EL (cell line): Measurements from ENCODE around the gene PC.
A peak's percentile ranks its signal among the peaks of the same experiment; 100 is the strongest.
"Not testable (repeated sequence)": the region's sequence is repeated elsewhere in the genome, so short reads cannot be mapped to it uniquely, and the experiment has no call there.

ENCODE experiments used
- DNase-seq: peaks from one replicate; pipeline ENCODE4 v3.0.0-alpha.2; 2016

PC gene

DNA sequence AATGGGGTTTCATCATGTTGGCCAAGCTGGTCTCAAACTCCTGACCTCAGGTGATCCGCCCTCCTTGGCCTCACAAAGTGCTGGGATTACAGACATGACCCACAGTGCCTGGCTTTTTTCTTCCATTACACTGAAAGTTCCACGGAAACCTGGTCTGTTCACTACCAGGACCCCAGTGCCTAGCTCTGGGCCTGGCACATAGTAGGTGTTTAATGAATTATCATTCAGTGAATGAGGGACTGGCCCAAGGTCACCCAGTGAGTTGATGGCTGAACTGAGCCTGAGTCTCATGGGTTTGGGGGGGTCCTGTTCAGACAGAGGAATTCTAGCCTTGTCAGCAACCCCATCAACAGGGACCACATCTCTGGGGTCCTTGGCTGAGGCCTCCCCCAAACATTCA lies 20.0 kb upstream of the PC start:
- no peak for DNase-seq

DNA sequence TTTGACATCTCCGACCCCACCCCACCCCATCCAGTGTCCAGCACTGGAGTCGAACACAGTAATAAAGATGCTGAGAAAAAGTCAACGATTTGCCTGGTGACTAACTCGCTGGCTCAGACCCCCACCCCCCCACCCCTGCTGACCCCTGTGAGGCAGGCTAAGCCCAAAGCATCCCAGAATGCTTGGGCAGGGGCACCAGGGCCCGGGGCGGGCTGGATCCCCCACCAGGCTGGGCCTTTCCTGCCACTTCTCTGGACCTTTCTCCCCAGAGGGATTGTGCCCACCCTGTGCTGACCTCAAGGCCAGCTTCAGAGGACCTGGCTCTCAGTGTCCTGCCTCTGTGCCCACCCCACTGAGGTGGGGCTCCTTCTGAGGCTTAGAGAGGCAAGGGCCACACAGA lies 18.7 kb upstream of the PC start:
- DNase-seq = no peak

DNA sequence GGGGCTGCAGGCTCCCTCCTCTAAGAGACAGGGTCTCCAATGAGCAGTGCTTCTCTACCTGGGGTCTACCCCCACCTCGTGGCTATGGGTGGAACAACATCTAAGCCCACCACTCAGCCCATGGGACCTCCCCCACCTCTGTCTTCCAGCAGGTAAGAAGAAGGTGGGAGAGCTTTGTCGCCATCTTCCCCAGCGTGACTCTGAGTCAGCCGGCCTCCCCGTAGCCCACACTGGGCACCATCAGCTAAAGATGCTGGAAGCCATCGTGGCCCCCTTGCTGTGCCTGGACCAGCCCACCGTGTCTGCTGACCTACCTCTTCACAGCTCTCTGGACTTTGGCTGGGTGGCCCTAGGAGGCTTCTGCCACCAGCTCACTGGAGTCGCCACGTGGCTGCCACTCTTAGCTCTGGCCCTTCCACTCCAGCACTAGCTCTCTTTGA lies 17.9 kb upstream of the PC start:
- no peak for DNase-seq

DNA sequence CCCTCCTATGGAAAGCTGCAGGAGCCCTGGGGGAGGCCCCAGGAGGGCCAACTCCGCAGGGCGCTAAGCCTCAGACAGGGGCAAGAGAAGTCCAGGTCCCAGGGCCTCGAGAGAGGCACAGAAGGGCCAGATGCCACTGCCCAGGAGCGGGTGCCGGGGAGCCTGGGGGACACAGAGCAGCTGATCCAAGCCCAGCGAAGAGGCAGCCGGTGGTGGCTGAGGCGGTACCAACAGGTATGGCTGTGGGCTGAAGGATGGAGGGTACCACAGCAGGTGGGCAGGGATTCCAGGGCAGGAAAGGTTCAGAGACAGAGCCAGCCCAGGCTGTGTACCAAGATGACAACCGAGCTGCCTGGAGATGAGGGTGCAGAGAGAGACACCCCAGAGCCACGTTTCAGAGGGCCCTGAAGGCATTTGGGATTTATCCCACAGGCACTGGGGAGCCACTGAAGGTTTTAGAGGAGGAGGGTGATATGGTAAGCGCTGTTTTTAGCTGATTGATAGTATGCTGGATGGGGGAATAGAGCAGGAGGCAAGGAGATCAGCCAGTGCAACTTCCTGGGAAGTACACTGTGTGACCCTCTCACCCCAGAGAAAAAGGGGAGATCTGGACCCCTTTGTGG lies 17.3 kb upstream of the PC start:
- DNase-seq = no peak

DNA sequence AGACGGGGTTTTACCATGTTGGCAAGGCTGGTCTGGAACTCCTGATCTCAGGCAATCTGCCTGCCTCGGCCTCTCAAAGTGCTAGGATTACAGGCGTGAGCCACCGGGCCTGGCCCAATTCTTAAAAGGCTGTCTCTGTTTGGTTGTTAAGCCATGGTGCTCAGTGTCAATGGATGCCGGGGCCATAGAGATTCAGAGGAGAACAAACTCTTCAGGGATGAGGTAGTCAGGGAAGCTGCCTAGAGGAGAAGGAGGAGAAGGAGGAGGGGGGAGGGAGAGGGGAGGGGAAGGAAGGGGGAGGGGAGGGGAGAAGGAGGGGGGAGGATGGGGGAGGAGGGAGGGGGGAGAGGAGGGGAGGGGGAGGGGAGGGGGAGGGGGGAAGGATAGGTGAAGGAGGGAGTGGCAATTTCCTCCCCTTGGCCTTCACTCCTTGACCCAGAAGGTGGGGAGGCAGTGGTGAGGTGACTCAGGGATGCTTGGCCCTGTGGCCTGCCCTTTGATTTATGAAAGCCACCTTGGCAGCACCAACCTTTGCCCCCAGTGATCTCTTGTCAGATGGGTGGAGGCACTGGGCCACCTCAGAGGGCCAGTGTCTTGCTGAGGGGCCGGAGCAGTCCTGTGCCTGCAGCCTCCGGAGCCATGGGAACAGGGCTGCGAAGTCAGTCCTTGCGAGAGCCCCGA lies 16.7 kb upstream of the PC start, which contains the start of gene C11orf86:
Gene C11orf86, plus strand, starts transcription at position 581 of the 681 bp plus-strand sequence. Its CDS starts 59 bp downstream, at position 640.
- DNase-seq = no peak

DNA sequence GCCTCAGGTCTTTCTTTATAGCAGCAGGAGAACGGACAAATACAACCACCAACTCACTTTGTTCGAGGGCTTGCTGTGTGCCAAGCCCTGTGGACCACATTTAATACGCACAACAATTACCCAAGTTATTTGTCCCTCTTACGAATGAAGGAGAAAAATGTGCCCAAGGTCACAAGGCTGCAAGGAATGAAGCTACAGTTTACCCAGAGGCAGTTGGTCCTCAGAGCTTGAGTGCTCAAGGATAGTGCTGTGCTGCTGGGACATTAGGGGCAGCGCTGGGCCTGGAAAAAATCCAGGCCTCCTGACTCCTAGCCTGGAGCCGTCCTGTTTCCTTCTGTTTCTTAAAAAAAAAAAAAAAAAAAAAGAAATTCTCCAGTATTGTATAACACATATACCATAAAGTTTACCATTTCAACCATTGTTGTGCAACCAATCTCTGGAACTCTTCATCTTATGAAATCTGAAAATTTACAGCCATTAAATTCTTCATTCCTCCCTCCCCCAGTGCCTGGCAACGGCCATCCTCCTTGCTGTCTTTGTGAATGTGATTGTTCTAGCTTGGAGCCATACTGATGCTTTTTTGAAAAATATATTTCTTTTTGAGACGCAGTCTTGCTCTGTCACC lies 15.9 kb upstream of the PC start:
- DNase-seq = no peak

DNA sequence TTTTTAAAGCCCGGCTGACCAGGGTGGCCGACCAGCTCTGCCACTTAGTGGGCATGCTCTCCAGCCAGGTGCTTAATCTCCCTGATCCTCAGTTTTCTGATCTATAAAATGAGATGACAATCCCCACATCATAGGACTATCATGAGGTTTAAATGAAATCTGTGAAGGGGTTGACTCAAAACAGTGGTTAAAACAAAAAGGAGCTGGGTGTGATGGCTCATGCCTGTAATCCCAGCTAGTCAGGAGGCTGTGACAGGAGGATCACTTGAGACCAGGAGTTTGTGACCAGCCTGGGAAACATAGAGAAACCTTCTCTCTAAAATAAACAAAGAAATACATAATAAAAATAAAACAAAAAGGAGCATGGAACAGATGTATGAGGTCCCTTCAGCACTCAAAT lies 13.3 kb upstream of the PC start:
- no peak for DNase-seq

DNA sequence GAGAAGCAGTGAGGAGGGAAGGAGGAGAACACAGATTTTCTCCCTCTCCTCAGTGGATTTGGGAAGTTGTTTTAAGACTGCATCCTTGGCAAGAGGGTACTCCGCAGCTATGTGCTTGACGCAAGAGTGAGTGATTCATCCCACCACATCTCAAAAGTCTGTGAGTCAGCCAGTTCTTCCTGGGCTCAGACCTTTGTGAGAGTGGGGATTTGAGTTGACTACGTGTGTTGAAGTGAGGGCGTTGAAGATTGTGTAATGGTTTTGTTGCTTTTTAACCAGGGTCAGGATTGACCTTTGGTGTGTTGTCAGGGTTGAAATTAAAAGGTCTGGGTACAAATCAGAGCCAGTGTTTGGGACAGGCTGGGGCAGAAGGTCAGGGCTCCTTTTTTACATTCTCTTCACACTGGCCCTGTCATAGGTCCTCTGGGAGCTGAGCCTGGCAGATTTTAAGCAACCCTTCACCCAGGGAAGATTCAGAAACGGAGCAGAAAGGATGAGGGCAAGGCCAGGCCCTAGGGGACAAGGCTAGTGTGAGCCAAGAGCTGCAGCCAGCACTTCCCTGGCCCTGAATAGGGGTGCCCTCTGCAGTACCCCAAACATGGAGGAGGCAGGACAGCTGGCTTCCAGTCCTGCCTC lies 12.7 kb upstream of the PC start:
- peak; percentile 99 for DNase-seq

DNA sequence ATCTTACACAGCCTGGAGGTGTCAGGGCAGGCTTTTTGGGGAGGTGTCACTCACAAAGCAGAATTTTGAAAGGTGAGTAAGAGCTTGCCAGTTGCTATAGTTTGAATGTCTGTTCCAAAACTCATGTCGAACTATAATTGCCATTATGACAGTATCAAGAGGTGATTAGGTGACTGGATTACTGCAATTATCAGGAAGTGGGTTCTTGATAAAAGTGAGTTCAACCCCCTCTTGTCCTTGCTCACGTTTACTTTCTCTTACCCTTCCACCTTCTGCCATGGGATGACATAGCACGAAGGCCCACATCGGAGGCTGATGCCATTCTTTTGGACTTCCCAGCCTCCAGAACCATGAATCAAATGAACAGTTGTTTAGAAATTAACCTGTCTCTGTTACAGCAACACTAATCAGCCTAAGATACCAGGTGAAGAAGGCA lies 12.2 kb upstream of the PC start:
- DNase-seq = no peak

DNA sequence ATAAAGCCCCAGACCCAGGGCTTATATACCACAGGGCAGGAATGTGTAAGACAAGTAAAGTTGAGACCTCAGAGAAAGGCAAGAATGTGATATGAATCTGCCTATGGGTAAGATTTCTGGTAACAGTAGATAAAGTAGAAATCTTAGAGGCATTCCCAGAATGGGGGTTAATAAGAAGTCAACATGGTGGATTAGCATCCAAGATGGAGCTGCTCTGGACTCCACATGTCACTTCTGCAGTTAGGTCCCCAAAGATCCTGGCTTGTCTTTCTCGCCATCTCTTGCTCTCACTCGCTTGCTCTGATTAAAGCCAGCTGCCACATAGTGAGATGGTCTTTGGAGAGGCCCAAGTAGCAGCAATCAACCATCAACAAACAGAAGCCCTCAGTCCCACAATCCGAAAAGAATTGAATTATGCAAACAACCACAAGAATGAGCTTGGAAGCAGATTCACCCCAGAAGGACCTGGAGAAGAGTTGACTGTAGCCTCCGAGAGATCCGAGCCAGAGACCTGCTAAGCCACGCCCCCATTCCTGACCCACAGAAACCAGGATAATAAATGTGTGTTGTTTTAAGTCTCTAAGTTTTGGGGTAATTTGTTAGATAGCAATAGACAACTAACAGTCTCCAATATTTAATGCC lies 11.5 kb upstream of the PC start:
- DNase-seq = peak; percentile 82

DNA sequence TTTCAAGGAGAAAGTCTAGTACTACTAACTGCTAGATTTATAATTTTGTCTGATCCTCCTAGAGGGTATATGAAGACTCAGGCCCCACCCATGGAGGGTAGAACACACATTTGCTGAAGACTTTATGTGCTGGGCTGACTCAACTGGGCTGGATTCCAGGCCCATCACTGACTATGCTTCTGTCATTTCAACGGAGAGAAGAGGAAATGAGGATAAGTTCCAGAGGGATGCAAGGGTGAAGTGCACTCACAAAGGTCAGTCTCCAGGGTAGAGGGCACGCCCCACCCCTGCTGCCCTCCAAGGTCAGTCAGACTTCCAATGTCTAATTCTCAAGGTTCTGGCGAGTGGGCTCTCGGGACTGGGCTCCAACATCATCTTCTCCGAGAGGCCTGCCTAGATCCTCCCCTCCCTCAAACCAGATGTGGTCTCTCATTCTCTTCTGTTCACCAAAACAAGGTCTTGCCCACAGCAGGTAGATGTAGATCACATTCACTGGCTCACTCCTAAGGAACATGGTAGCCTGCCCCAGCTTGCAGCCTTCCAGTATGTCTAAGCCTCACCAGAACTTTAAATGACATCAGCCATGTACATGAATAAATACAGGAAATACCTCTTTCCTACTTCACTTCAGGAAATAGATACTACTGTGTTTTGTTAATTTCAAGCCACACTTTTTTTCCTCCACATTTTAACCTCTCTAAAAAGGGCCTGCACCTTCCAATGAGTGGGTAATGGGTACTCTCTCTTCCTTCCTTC lies 9.7 kb upstream of the PC start:
- peak; percentile 91 for DNase-seq

DNA sequence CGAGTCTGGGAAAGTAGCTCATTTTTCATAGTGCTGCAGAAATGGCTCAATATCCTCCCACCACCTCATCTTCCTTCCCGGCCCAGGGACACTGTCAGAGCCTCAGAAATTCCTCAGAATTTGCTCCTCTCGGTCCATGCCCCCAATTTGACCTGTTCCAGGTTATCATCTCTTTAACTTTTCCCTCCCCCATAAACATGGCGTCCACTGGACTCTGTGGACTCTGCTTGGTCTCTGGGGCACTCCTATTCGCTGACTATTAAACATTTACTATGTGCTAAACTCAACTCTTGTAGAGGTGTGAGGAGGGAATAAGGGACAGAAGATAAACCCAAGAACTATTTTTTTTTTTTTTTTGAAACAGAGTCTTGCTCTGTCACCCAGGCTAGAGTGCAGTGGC lies 8.2 kb upstream of the PC start:
- DNase-seq = no peak

DNA sequence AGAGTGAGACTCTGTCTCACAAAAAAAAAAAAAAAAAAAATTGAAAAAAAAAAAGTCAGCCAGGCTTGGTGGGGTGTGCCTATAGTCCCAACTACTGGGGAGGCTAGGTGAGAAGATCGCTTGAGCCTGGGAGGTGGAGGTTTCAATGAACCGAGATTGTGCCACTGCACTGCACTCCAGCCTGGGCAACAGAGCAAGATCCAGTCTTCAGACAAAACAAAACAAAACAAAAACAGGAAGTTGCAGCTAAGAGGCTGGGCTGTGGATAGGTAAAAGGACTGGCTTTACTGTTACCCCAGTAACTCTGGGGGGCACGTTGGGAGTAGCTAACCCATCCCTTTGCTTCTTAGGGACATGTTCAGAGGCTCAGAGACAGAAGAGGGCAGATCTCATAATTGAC lies 6.3 kb upstream of the PC start:
- no peak for DNase-seq

DNA sequence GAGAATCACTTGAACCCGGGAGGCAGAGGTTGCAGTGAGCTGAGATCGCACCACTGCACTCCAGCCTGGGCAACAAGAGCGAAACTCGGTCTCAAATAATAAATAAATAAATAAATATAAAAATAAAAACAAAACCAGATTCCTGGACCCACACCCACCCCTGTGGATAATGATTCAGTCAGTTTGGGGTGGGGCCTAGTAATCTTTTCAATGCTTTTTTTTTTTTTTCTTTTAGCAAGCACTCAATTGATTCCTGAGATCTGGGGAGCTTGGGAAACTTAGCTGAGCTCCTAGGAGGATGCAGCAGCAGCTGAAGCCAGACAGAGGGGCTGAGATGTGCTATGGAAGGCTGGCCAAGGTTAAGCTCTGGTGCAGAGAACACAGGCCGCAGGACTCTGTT lies 4.6 kb upstream of the PC start:
- no peak for DNase-seq

DNA sequence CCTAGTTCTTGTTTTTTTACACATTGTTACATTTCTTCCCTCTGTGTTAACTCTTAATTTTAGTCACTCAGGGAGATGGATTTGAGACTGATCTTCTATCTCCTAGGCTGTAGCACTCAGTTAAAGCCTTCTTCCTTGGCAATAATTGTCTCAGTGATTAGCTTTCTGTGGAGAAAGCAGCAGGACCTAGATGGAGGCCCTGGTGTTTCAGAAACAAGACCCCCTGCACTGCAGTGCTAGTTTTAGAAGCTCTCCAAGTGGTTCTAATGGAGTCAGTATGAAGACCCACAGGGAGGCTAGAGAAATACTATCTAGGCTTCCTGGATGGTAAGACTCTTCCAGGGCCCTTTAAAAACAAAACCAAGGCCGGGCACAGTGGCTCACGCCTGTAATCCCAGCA lies 4.1 kb upstream of the PC start:
- DNase-seq = no peak

DNA sequence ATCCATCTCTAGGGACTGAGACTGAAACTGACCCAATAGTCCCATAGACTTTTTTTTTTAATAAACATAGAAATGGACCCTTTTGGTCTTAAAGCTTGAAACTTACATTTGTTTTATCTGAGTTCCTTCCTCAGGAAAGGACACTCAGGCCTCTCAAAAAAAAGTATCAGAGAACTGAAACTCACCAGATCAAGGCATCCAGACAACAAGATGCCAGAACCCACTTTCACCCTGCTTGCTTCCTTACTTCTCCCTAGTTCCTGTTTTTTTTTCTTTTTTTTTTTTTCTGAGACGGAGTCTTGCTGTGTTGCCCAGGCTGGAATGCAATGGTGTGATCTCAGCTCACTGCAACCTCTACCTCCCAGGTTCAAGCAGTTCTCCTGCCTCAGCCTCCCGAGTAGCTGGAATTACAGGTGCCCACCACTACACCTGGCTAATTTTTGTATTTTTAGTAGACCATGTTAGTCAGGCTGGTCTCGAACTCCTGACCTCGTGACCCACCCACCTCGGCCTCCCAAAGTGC lies 3.6 kb upstream of the PC start:
- not testable (repeated sequence) for DNase-seq

DNA sequence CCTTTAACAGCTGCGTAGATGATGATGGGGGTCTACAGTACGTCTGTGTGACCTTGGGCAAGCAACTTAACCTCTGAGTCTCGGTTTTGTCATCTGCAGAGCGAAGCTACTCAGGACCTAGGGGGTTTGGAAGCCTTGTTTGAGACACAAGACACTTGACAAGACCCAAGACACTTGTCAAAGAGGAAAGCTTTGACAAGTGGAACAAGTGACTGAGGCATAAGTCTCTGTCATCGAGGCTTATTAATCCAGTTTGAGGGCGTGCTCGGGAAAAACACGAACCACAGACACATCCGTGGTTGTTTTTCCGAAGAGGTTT lies 732 bp upstream of the PC start:
- DNase-seq = no peak

DNA sequence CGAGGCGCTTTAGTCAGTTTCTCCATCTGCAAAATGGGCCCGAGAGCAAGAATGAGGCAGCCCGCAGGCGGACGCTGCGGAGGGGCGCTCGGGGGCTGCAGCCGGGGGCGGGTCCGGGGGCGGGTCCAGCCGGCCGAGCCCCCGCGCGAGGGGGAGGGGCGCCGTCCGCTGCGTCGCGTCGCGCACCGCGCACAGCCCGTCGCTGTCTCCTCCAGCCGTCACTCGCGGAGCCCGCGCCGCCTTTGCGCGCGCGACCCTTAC lies 282 bp downstream of the PC start:
- no peak for DNase-seq

DNA sequence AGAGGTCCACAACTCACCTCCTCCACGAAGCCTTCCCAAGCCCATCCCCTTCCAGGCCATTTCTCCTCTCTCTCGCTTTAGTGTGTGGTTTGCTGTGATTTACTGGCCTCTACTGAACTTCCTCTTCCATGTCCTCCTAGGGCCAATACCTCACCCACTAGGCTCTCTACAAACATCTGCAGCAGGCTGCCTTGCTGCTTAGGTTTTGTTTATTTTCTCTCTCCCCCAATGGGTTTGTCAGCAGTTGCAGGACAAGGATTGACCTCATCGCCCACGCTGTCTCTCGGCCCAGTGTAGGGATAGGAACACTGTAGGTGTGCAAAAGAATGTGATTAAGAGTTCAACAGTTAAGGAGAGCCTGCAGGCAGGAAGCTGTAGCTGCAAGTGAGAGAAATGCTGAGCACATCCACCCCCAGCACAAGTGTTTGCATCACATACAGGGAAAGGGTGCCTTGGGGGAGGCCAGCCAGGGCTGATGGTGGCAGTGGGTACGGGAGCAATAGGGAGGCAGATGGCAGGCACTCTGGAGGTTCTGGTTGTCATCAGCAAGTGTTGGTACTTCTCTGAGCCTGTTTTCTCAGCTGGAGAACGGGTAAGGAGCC lies 1.4 kb downstream of the PC start:
- DNase-seq = peak; percentile 82

DNA sequence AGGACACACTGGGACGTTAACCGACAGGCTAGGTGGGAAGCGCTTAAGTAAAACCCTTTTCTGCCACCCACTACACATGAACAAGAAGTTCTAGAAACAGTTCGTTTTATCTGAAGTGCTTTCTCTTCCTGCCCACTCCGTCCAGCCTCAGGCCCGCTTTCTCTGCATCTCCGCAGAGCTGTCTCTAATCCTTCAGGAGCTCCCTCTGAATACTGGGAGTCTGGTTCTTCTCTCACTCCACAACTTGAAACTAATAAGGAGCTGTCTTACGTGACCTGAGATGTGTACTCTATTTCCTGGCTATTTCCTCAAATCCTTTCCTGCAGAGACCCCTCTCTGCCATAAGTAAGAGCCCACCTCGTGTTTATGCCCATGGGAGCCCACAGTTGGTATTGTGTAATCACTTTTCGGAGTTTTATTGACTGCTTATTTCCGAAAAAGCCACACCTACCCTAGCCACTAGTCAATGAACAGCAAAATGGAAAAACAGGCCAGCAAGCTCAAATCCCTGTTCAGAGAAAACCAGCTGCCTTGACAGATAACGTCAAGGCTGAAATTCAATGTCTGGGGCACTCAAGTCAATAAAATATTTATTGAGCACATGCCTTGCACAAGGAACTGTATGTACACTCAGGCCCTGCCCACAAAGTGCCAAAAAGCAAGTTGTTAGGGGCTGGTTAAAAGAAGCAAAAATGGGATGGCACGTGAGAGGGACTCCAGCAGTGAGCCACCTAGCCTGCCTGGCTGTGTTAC lies 4.9 kb downstream of the PC start:
- no peak for DNase-seq

DNA sequence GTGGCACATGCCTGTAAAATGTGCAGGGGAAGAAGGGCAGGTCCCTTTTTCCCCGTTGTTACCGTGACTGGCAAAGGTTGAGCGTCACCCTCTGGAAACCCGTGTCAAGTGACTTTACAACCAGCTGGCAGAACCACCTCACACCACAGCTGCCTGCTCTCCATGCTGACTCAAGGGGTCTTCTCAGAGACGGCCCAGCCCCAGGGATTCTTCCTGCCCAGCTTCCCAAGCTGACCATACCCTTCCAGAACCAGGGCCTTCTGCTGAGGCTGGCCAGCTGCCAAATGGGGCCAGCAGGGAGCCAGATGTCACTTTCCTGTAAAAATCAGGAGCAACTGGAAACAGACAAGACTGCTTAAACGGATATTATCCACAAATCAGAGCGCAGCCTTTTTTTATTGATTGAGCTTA lies 6.3 kb downstream of the PC start:
- DNase-seq = peak; percentile 40

DNA sequence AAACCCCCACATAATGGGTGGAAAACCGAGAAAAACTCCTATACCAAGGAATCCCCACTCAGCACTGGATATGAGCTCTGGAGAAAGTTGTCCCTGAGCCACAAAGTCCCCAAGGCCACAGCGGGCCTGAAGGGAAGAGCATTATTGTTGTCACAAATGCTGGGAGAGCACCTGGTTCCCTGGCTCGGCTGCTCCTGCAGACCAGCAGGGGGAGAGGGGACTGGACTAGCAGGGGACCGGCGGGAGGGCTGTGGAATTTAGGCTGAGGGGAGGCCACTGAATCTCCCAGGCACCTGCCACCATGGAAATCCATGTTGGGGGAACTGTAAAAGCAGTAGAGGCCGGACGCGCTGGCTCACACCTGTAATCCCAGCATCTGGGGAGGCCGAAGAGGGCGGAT lies 7.0 kb downstream of the PC start:
- DNase-seq = no peak
